Amygdala (tissue), 56 donors: ENCODE measurements around the gene ANTKMT.
A peak's percentile ranks its signal among the peaks of the same experiment; 100 is the strongest.

Experiments used
- DNase-seq, 56 donors: peaks; one replicate each; lab custom pipeline; 2025; lab: John Stamatoyannopoulos, UW

ANTKMT gene

GRCh38 chr16:720990-721764 is at the start of gene ANTKMT:
Gene ANTKMT, plus strand, starts transcription at chr16:721146. Its CDS starts 129 bp downstream, at chr16:721275.
- peak in 49 of 56 donors; percentile 28 to 88 (median 70) for DNase-seq

- peak in 1 of 56 donors; percentile 10 for DNase-seq
Observed at GRCh38 chr16:671353-672131, 49.4 kb upstream of the ANTKMT start.

GRCh38 chr16:672371-672770 is 48.6 kb upstream of the ANTKMT start:
- DNase-seq: no peak

- no peak for DNase-seq
Observed at GRCh38 chr16:672851-673250, 48.1 kb upstream of the ANTKMT start.

- DNase-seq: no peak
Observed at GRCh38 chr16:673399-673991, 47.5 kb upstream of the ANTKMT start.

- no peak for DNase-seq
Observed at GRCh38 chr16:674214-674881, 46.6 kb upstream of the ANTKMT start.

GRCh38 chr16:674968-675883 is 45.7 kb upstream of the ANTKMT start, which contains the start of gene RHBDL1:
Gene RHBDL1, plus strand, starts transcription at chr16:675671. Its CDS starts 120 bp downstream, at chr16:675791.
- DNase-seq: peak in 32 of 56 donors; percentile 17 to 78 (median 40)

- DNase-seq: peak in 1 of 56 donors; percentile 21
Observed at GRCh38 chr16:675884-676564, 44.9 kb upstream of the ANTKMT start.

- no peak for DNase-seq
Observed at GRCh38 chr16:676565-676902, 44.4 kb upstream of the ANTKMT start.

- DNase-seq: no peak
Observed at GRCh38 chr16:676913-677312, 44.0 kb upstream of the ANTKMT start.

- DNase-seq: no peak
Observed at GRCh38 chr16:677316-678190, 43.4 kb upstream of the ANTKMT start.

GRCh38 chr16:678209-678857 is 42.6 kb upstream of the ANTKMT start:
- no peak for DNase-seq

- DNase-seq: peak in 31 of 56 donors; percentile 8 to 80 (median 61)
Observed at GRCh38 chr16:678858-679813, 41.8 kb upstream of the ANTKMT start.

- peak in 55 of 56 donors; percentile 60 to 97 (median 86) for DNase-seq
Observed at GRCh38 chr16:679814-680624, 40.9 kb upstream of the ANTKMT start, which contains the start of gene STUB1. Gene STUB1, plus strand, starts transcription at chr16:680410. Its CDS starts 116 bp downstream, at chr16:680526.

GRCh38 chr16:680625-680945 is 40.4 kb upstream of the ANTKMT start:
- DNase-seq: no peak
